ENCODE measurements around the gene G3BP1.

The G3BP1 gene

DNA sequence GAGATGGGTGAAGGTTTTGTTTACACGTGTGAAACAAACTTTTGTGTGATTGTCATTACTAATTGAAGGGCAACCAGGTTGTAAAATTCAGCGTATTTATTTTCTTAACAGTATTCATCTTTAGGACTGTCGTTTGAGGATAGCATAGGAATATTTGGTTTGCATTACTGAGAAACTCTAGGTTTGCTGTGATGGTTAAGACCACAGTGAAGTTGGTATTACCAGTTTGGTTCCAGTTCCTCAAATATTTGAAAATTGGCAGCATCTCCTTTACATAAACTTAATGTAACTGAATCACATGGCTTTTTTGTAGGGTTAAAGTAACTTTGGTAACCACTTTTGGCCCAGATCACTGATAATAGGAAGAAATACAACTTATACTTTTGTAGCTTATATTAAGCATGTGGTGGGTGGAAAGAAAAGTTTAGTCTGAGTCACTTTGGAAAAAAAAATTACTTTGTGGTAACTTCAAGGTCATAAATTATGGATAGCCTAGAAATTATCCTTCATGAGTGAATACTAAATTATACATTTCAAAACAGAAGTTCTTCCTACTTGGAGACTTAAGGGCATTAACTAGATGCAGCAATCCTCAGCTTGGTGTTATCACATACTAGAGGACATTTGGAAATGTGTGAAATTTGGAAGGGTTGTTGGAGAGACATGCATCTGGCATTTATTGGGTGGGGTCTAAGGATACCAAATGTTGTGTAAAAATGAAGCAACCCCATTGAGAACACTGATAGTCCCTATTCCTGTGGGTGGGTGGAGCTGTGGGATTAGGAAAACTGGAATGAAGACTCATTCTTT lies 33.9 kb downstream of the G3BP1 start:
- no peaks in the 10 kb centered on the region for H3K27me3 Mint-ChIP-seq (ENCODE audit: low read depth)
- peaks cover 79% of the 10 kb centered on the region for H3K36me3 Mint-ChIP-seq (ENCODE audit: low read depth)
- H3K4me3 Mint-ChIP-seq = no peak overlapping the region
- TF ChIP-seq, protein P1, sequence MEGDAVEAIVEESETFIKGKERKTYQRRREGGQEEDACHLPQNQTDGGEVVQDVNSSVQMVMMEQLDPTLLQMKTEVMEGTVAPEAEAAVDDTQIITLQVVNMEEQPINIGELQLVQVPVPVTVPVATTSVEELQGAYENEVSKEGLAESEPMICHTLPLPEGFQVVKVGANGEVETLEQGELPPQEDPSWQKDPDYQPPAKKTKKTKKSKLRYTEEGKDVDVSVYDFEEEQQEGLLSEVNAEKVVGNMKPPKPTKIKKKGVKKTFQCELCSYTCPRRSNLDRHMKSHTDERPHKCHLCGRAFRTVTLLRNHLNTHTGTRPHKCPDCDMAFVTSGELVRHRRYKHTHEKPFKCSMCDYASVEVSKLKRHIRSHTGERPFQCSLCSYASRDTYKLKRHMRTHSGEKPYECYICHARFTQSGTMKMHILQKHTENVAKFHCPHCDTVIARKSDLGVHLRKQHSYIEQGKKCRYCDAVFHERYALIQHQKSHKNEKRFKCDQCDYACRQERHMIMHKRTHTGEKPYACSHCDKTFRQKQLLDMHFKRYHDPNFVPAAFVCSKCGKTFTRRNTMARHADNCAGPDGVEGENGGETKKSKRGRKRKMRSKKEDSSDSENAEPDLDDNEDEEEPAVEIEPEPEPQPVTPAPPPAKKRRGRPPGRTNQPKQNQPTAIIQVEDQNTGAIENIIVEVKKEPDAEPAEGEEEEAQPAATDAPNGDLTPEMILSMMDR (IDR thresholded peaks at IDR 0.05; ENCODE audit: unreplicated experiment in 3 of 3) = no peak
- peak overlapping the region in 2 of 3 experiments; percentile 26 for H3K27ac Mint-ChIP-seq
- peaks cover 26% of the 10 kb centered on the region for H3K4me1 Mint-ChIP-seq
- no peaks in the 10 kb centered on the region for H3K9me3 Mint-ChIP-seq

DNA sequence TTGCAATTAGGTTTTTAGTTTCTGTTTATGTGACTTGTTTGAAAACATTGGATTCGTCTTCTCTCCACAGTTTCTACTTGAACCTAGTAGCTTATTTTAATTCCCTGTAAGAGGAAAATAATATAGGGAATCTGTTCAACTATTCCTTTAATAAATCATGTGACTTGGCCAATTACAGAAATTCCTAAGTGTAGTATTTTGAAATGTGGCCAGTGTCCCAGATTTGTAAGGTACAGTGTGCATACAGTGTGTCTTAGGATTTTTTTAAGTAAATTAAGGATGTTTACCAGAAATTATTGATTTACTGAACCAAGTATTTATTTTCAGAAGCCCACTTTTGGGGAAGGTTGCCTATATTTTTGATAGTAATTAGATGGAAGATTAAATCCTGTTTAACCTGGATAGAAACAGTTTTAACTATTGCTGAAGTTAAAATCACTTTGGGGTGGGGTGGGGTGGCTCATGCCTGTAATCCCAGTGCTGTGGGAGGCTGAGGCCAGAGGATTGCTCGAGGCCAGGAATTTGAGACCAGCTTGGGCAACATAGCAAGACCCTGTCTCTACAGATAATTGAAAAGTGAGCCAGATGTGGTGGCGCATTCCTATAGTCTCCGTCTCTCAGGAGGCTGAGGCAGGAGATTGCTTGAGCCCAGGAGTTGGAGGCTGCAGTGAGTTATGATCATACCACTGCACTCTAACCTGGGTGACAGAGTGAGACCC lies 36.9 kb downstream of the G3BP1 start:
- peaks cover 31% of the 10 kb centered on the region for H3K4me1 Mint-ChIP-seq
- peaks cover 88% of the 10 kb centered on the region for H3K36me3 Mint-ChIP-seq (ENCODE audit: low read depth)
- H3K9me3 Mint-ChIP-seq = no peaks in the 10 kb centered on the region
- H3K27me3 Mint-ChIP-seq (ENCODE audit: low read depth) = no peaks in the 10 kb centered on the region
- H3K4me3 Mint-ChIP-seq = no peak overlapping the region
- H3K27ac Mint-ChIP-seq = no peak overlapping the region
- TF ChIP-seq, protein P1 (IDR thresholded peaks at IDR 0.05; ENCODE audit: unreplicated experiment in 3 of 3) = no peak

DNA sequence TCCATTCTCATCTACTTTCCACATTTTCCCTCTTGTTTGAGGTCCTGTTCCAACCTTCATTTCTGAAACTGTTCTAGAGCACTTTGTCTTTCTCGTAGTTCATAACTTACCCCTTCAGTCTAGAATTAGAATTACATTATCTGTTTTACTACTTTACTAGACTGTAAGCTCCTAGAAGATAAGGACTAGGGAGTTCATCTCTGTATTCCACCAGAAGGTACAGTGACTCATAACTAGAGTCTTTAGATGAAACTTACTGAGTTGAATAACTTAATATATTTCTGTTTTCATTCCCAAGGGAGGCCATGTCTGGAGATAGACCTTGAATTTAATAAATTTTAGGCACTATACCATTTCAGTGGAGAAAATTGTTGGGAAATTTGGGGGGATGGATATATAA lies 38.7 kb downstream of the G3BP1 start:
- TF ChIP-seq, protein P1 (IDR thresholded peaks at IDR 0.05; ENCODE audit: unreplicated experiment in 3 of 3) = no peak
- Mint-ChIP-seq H3K9me3 (no peaks in the 10 kb centered on the region), H3K36me3 (ENCODE audit: low read depth) (peaks cover 89% of the 10 kb centered on the region)

DNA sequence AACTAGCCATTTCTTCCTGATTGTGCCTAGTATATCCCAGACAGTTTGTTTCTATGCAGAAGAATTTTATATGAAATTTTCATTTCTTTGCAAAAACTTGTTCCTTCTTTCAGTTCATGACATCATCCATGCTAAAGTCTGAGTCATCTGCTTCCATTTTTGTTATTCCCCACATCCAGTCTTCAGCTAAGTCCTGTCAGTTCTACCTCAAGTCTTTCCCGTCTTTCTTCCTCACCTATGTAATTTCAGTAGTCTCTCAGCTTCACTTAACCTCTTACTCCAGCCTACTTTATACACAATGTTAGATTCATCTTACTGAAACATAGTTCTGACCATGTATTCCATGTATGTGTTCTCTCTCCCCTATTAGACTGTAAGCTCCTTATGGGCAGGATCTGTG lies 39.1 kb downstream of the G3BP1 start:
- no peak overlapping the region for H3K4me3 Mint-ChIP-seq
- H3K4me1 Mint-ChIP-seq = peaks cover 39% of the 10 kb centered on the region
- H3K27me3 Mint-ChIP-seq (ENCODE audit: low read depth) = no peaks in the 10 kb centered on the region
- peaks cover 88% of the 10 kb centered on the region for H3K36me3 Mint-ChIP-seq (ENCODE audit: low read depth)
- H3K9me3 Mint-ChIP-seq = no peaks in the 10 kb centered on the region
- TF ChIP-seq, protein P1 (IDR thresholded peaks at IDR 0.05; ENCODE audit: unreplicated experiment in 3 of 3) = no peak
- H3K27ac Mint-ChIP-seq = no peak overlapping the region

More for the DNA sequence above, 38.7 kb downstream of the G3BP1 start:
- Mint-ChIP-seq H3K4me3 (no peak overlapping the region), H3K27me3 (ENCODE audit: low read depth) (no peaks in the 10 kb centered on the region), H3K4me1 (peaks cover 39% of the 10 kb centered on the region), H3K27ac (no peak overlapping the region)

DNA sequence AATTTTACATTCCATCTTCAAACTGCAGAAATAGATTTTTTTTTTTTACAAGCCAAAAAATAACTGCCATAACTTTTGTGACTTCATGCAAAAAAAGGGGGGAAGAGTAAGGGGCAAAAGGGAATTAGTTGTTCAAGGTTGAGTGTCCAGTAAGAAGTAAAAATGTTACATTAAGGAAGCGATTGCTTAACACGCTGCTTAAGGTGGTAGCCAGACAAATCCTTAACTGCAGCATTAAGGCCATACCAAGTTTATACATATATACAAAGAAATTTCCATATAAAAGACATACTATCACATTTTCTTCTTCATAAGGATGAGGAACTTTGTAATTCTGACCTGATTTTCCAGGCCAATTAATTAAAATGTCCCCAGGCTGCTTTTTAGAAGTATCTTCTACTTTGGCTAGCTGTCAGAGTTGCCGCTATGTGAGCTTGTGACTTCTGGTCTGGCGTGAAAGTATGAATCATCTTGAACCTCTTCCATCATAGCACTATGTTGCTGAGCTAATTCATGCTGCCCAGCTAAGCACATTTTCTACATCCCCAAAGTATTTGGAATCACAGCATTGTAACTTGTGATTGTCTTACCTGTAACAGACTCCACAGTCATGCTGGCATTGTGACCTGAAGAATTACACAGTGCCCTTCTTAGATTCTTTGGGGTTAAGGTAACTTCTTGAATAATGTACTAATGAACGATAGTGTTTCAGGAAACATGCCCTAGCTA lies 40.0 kb downstream of the G3BP1 start:
- H3K27me3 Mint-ChIP-seq (ENCODE audit: low read depth) = no peaks in the 10 kb centered on the region
- H3K9me3 Mint-ChIP-seq = no peaks in the 10 kb centered on the region
- peaks cover 81% of the 10 kb centered on the region for H3K36me3 Mint-ChIP-seq (ENCODE audit: low read depth)

More for the DNA sequence above, 40.0 kb downstream of the G3BP1 start:
- peak overlapping the region in 1 of 3 experiments; percentile 41 for H3K27ac Mint-ChIP-seq
- H3K4me3 Mint-ChIP-seq = no peak overlapping the region
- peaks cover 38% of the 10 kb centered on the region for H3K4me1 Mint-ChIP-seq
- TF ChIP-seq, protein P1 (IDR thresholded peaks at IDR 0.05; ENCODE audit: unreplicated experiment in 3 of 3) = no peak

All from nephron (organoid).